RWPE1 (cell line): ENCODE results near the gene LGSN.
"Not testable (repeated sequence)": the region's sequence is repeated elsewhere in the genome, so short reads cannot be mapped to it uniquely, and the experiment has no call there.

ENCODE experiments used
- CTCF ChIA-PET: fragments of 350-600 bp; sonication (Branson Sonifier 250); formaldehyde crosslinking; extraction: SDS; loops from one replicate; lab custom pipeline; 2021; lab: Yijun Ruan, JAX
- POLR2A ChIA-PET: fragments of 400-600 bp; formaldehyde crosslinking; extraction: SDS; loops from one replicate; lab custom pipeline; 2020; ENCODE audit warnings: antibody characterized with exemption; ENCODE audit not compliant: low non-redundant PET; lab: Yijun Ruan, JAX
- DNase-seq: peaks from one replicate; pipeline ENCODE4 v3.0.0; 2012; ENCODE audit warnings: low spot score
- H3K27ac ChIP-seq: fragments of 450-650 bp; 2 replicates; pipeline ENCODE4 v1.5.1; 2017
- TF ChIP-seq, protein P1 (sequence below): fragments of 450-650 bp; conservative IDR thresholded peaks from 2 replicates; pipeline ENCODE4 v1.5.1; 2017; ENCODE audit warnings: low read depth, mild to moderate bottlenecking

LGSN gene

GRCh38 chr6:63259153-63259552 is 60.6 kb downstream of the LGSN start:
- POLR2A ChIA-PET, result no interaction called here
- DNase-seq, result no peak
- CTCF ChIA-PET, result interaction anchor here (0.6 kb wide), 2 partner anchors 13 to 32 kb away, joined by 3 to 4 read pairs; no protein-coding TSS in a partner anchor
- no peak overlapping the region for H3K27ac ChIP-seq
- TF ChIP-seq, protein P1, sequence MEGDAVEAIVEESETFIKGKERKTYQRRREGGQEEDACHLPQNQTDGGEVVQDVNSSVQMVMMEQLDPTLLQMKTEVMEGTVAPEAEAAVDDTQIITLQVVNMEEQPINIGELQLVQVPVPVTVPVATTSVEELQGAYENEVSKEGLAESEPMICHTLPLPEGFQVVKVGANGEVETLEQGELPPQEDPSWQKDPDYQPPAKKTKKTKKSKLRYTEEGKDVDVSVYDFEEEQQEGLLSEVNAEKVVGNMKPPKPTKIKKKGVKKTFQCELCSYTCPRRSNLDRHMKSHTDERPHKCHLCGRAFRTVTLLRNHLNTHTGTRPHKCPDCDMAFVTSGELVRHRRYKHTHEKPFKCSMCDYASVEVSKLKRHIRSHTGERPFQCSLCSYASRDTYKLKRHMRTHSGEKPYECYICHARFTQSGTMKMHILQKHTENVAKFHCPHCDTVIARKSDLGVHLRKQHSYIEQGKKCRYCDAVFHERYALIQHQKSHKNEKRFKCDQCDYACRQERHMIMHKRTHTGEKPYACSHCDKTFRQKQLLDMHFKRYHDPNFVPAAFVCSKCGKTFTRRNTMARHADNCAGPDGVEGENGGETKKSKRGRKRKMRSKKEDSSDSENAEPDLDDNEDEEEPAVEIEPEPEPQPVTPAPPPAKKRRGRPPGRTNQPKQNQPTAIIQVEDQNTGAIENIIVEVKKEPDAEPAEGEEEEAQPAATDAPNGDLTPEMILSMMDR, result no peak

DNA sequence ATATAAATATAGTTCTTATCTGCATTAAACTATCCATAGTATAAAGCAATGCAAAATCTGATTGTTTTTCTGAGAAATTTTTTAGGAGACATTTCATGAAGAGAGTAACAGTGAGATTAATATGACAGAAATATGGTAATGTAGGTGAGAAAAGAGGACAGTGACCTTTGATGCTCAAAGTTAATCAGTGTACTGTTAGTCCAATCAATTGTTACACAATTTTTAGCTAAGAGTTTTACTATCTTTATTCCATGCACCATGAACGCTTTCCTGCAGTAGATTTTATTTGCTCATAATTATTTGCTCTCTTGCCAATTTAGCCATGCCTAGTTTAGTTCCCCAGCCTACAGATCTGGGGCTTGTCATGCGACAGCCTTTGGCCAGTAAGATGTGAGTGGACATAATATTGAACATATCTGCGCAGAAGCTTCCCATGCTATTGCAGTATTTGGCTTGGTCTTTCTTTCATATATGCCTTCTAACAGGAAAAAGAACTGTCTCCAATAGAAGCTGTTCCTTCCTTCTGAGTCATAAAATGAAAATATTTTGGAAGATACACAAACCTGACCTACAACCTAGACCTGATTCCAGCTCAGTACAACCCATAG is 69.8 kb downstream of the LGSN start:
- TF ChIP-seq, protein P1, result no peak
- ChIA-PET CTCF (no interaction called here), POLR2A (no interaction called here)
- no peak overlapping the region for H3K27ac ChIP-seq
- DNase-seq, result no peak

GRCh38 chr6:63246581-63246980 is 73.2 kb downstream of the LGSN start:
- DNase-seq, result no peak
- ChIA-PET POLR2A (no interaction called here), CTCF (interaction anchor here (0.7 kb wide), 1 partner anchor 1426 kb away, joined by 3 read pairs; no protein-coding TSS in a partner anchor)
- H3K27ac ChIP-seq, result no peak overlapping the region
- TF ChIP-seq, protein P1, result no peak

GRCh38 chr6:63245909-63246308 is 73.9 kb downstream of the LGSN start:
- no peak for DNase-seq
- ChIA-PET CTCF (no interaction called here), POLR2A (no interaction called here)
- no peak overlapping the region for H3K27ac ChIP-seq
- TF ChIP-seq, protein P1, result no peak

DNA sequence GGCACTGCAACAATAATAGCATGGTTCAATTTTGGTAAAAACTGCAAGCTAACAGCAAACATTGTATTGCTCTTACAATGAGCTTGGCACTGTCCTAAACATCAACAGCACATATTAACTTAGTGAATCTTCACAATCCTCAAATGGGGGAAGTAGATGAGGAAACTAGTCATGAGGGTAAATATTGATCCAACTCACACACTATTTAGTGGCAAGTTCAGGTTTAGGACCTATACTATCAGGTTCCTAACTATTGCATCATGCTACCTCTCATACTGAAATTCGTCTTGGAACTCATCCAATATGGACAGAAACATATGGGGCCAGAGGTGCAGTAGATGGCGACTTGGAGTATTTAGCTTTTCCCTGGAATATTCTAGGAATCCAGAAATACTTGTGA is 74.4 kb downstream of the LGSN start:
- no peak overlapping the region for H3K27ac ChIP-seq
- ChIA-PET CTCF (no interaction called here), POLR2A (no interaction called here)
- no peak for DNase-seq
- TF ChIP-seq, protein P1, result no peak

DNA sequence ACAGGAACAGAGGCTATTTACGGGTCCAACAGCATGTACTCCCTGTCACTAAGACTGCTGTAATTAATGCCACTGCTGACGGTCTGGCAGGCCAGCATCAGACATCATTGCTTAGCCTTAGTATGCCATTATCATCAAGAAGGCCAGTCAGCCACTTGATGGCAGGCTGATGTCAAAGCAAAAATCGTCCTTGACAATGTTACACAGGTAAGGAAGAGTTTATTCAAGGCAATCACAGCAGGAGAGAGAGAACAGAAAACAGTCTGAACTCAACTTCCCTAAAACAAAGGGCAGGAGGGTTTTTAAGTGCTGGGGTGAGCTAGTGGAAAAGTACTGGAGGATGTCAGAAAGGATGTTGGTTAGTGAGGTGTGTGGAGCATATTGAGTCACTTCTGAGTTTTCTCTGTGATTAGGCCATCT is 83.4 kb downstream of the LGSN start:
- DNase-seq, result no peak
- CTCF ChIA-PET, result no interaction called here
- POLR2A ChIA-PET, result no interaction called here
- TF ChIP-seq, protein P1, result no peak
- H3K27ac ChIP-seq, result no peak overlapping the region

DNA sequence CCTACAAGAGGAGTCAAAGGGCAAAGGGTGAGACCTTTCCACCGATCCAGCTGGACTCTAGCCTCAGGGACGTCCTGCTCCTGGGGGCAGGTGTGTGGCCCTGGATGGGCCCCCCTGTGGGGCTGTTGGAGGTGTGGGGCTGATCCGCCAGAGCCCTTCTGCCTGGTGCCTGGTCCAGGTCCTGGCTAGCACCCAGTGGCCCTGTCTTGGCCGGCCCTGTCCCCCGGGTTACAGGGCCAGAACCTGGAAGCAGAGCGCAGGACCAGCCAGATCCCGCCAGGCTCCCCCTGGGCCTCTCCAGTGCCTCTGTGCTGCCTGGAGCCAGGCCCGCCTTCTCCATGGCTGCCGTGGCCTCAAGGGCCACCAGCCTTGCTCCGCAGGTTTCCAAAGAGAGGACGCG is 89.3 kb downstream of the LGSN start:
- CTCF ChIA-PET, DNase-seq, H3K27ac ChIP-seq, POLR2A ChIA-PET: not testable (repeated sequence)

DNA sequence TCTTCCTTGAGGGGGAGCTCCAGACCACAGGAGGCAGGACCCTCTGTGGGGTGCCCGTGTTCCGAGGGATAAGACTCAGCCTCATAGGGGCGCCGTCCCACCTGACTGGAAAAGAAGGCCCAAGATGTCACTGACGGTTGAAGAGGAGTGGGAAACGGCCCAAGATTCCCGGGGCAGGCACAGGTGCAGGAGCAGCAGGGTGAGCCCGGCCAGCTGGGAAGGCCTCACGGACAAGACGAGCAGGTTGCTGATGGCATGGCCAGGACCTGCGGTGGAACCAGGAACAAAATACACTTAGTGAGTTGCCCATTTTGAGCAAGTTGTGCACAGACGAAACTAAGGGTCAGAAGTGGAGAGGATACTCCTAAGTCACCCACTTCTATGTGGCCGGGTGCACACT is 89.8 kb downstream of the LGSN start:
- H3K27ac ChIP-seq, CTCF ChIA-PET, DNase-seq, POLR2A ChIA-PET: not testable (repeated sequence)

GRCh38 chr6:63227928-63228894 is 91.6 kb downstream of the LGSN start:
- CTCF ChIA-PET, result interaction anchor here (0.7 kb wide), 1 partner anchor 31 kb away, joined by 3 read pairs; no protein-coding TSS in a partner anchor
- H3K27ac ChIP-seq, POLR2A ChIA-PET, DNase-seq: not testable (repeated sequence)
